OCI-LY1 (cell line): ENCODE measurements around the gene IPO13.

Experiments used
- H2AFZ ChIP-seq: fragments of 200-600 bp; sonication (generic), shearing (Covaris generic); 2 replicates; pipeline ENCODE4 v1.6.0; 2014; ENCODE audit warnings: antibody characterized with exemption, mild to moderate bottlenecking, low read length
- H3F3A ChIP-seq: fragments of 200-600 bp; sonication (generic), shearing (Covaris generic); 2 replicates; pipeline ENCODE4 v1.6.0; 2014; ENCODE audit warnings: mild to moderate bottlenecking, antibody characterized with exemption, low read length, moderate library complexity; ENCODE audit not compliant: insufficient read depth
- H3K27ac ChIP-seq: fragments of 200-600 bp; sonication (generic); 2 replicates; pipeline ENCODE4 v1.5.1; 2014; ENCODE audit warnings: low read length, mixed run types, mild to moderate bottlenecking, low read depth; ENCODE audit not compliant: poor library complexity, severe bottlenecking
- H3K27me3 ChIP-seq: fragments of 200-600 bp; sonication (generic); 2 replicates; pipeline ENCODE4 v1.6.0; 2014; ENCODE audit warnings: antibody characterized with exemption, mild to moderate bottlenecking, low read length, moderate library complexity; ENCODE audit not compliant: insufficient read depth
- H3K36me3 ChIP-seq: fragments of 200-600 bp; sonication (generic); 2 replicates; pipeline ENCODE4 v1.6.1; 2014; ENCODE audit warnings: mild to moderate bottlenecking, antibody characterized with exemption, low read length, moderate library complexity, mixed read lengths; ENCODE audit not compliant: insufficient read depth
- H3K4me1 ChIP-seq: fragments of 200-600 bp; sonication (generic); 2 replicates; pipeline ENCODE4 v1.5.1; 2014; ENCODE audit warnings: mild to moderate bottlenecking, low read length, moderate library complexity; ENCODE audit not compliant: insufficient read depth, severe bottlenecking
- H3K4me2 ChIP-seq: fragments of 200-600 bp; sonication (generic), shearing (Covaris generic); 2 replicates; pipeline ENCODE4 v1.6.1; 2014; ENCODE audit warnings: low read length
- H3K4me3 ChIP-seq: fragments of 200-600 bp; sonication (generic); 2 replicates; pipeline ENCODE4 v1.5.1; 2014; ENCODE audit warnings: low read length, low read depth, mild to moderate bottlenecking, mixed read lengths; ENCODE audit not compliant: poor library complexity, severe bottlenecking
- H3K79me2 ChIP-seq: fragments of 200-600 bp; shearing (Covaris generic); 2 replicates; pipeline ENCODE4 v1.6.1; 2016; ENCODE audit warnings: mixed run types, low read length, mixed read lengths; ENCODE audit not compliant: insufficient read depth
- H3K9ac ChIP-seq: fragments of 200-600 bp; sonication (generic), shearing (Covaris generic); 2 replicates; pipeline ENCODE4 v1.6.1; 2014; ENCODE audit warnings: mild to moderate bottlenecking, low read length, mixed read lengths
- H3K9me2 ChIP-seq: fragments of 200-600 bp; sonication (generic), shearing (Covaris generic); 2 replicates; pipeline ENCODE4 v1.6.1; 2014; ENCODE audit warnings: low read depth, mild to moderate bottlenecking, low read length, mixed read lengths
- H3K9me3 ChIP-seq: fragments of 200-600 bp; shearing (Covaris generic); 2 replicates; pipeline ENCODE4 v1.6.1; 2014; ENCODE audit warnings: low read length, mixed read lengths
- H4K20me1 ChIP-seq: fragments of 200-600 bp; sonication (generic), shearing (Covaris generic); 2 replicates; pipeline ENCODE4 v1.6.0; 2016; ENCODE audit warnings: mild to moderate bottlenecking, low read length; ENCODE audit not compliant: insufficient read depth
- EZH2 ChIP-seq: fragments of 200-600 bp; sonication (generic), shearing (Covaris generic); IDR thresholded peaks from 2 replicates; pipeline ENCODE4 v1.8.0; 2017; ENCODE audit warnings: borderline replicate concordance, mixed run types, mild to moderate bottlenecking, antibody characterized with exemption, low read length, moderate library complexity, mixed read lengths
- TF ChIP-seq, protein P1 (sequence below): fragments of 200-600 bp; sonication (generic), shearing (Covaris generic); IDR thresholded peaks from 2 replicates; pipeline ENCODE4 v1.5.1; 2017; ENCODE audit warnings: mild to moderate bottlenecking, antibody characterized with exemption, low read length, moderate library complexity, mixed read lengths

The IPO13 gene

DNA sequence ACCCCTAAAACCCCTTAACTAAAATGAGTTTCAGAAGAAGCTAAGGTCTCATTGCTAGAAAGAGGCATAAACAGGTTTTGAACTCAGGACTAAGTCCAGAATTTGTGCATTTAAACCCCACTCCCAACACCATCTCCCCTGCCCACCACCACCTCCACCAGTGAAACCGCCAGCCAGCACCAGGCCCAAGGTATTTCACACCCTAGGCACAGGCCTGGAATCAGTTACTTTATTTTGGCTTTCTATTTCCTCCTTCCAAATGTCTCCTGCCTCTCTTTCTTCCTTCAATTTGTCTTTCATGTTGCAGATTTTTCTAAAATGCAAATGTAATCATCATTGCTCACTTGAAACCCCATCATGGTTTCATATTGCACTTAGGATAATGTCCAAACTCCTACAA, 1.9 kb upstream of the IPO13 start:
- peaks cover 31% of the 10 kb centered on the region for H3K4me1 ChIP-seq
- no peak overlapping the region for H2AFZ ChIP-seq
- H3K9ac ChIP-seq: no peak overlapping the region
- no peaks in the 10 kb centered on the region for H3K9me2 ChIP-seq
- H4K20me1 ChIP-seq: no peaks in the 10 kb centered on the region
- no peaks in the 10 kb centered on the region for H3K79me2 ChIP-seq
- no peaks in the 10 kb centered on the region for H3K9me3 ChIP-seq
- H3K36me3 ChIP-seq: 0 out of 2 replicates have a peak, but pooled peaks cover 3% of the 10 kb centered on the region
- H3K27ac ChIP-seq: no peak overlapping the region
- H3F3A ChIP-seq: no peaks in the 10 kb centered on the region
- no peaks in the 10 kb centered on the region for H3K27me3 ChIP-seq
- H3K4me3 ChIP-seq: no peak overlapping the region
- no peak for TF ChIP-seq EZH2
- TF ChIP-seq, protein P1, sequence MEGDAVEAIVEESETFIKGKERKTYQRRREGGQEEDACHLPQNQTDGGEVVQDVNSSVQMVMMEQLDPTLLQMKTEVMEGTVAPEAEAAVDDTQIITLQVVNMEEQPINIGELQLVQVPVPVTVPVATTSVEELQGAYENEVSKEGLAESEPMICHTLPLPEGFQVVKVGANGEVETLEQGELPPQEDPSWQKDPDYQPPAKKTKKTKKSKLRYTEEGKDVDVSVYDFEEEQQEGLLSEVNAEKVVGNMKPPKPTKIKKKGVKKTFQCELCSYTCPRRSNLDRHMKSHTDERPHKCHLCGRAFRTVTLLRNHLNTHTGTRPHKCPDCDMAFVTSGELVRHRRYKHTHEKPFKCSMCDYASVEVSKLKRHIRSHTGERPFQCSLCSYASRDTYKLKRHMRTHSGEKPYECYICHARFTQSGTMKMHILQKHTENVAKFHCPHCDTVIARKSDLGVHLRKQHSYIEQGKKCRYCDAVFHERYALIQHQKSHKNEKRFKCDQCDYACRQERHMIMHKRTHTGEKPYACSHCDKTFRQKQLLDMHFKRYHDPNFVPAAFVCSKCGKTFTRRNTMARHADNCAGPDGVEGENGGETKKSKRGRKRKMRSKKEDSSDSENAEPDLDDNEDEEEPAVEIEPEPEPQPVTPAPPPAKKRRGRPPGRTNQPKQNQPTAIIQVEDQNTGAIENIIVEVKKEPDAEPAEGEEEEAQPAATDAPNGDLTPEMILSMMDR: no peak
- peak overlapping the region; percentile 14; the same call in 1 of the 2 replicates for H3K4me2 ChIP-seq

DNA sequence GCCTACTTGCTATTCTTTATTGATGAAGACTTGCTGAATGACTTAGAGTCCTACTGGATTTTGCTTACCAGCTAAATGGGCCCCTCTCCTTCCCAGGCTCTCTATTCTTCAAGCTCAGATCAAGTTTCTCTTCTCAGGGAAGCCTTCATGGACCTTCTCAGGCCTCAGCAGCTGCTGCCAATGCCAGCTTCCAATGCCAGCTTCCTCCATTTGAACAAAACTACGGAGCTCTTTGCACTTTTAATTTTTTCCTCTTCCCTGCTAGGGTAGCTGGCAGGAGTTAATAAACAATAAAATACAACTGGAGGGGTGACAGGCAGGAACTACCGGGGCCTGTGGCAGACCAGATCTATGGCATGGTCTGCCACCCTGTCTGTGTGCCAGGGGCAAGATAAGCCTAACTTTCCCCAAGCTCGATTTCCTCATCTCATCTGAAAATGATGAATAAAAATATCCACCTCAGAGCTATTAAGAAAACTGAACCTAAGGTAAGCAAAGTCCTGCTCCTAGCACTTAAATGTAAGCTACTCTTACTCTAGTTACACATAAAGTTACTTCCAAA, 995 bp upstream of the IPO13 start:
- Histone ChIP-seq H3K4me3 (peak overlapping the region; percentile 85), H3K9me2 (no peaks in the 10 kb centered on the region), H3K27ac (no peak overlapping the region), H2AFZ (peak overlapping the region; percentile 61; the same call in 1 of the 2 replicates), H3K4me1 (peaks cover 31% of the 10 kb centered on the region), H3K27me3 (no peaks in the 10 kb centered on the region), H3F3A (no peaks in the 10 kb centered on the region), H3K4me2 (peak overlapping the region; percentile 82), H3K9ac (peak overlapping the region; percentile 90), H3K79me2 (no peaks in the 10 kb centered on the region), H3K36me3 (peaks cover 11% of the 10 kb centered on the region; the same call in 1 of the 2 replicates), H4K20me1 (no peaks in the 10 kb centered on the region), H3K9me3 (no peaks in the 10 kb centered on the region)
- TF ChIP-seq, protein P1: no peak
- no peak for TF ChIP-seq EZH2

- H3K4me1 ChIP-seq: peaks cover 31% of the 10 kb centered on the region
- peak overlapping the region; percentile 85 for H3K4me3 ChIP-seq
- TF ChIP-seq, protein P1: no peak
- TF ChIP-seq EZH2: no peak
- no peaks in the 10 kb centered on the region for H3F3A ChIP-seq
- no peak overlapping the region for H2AFZ ChIP-seq
- no peaks in the 10 kb centered on the region for H3K9me3 ChIP-seq
- H3K9me2 ChIP-seq: no peaks in the 10 kb centered on the region
- peak overlapping the region; percentile 90 for H3K9ac ChIP-seq
- no peaks in the 10 kb centered on the region for H4K20me1 ChIP-seq
- H3K4me2 ChIP-seq: peak overlapping the region; percentile 82
- H3K79me2 ChIP-seq: no peaks in the 10 kb centered on the region
- H3K27me3 ChIP-seq: no peaks in the 10 kb centered on the region
- H3K36me3 ChIP-seq: peaks cover 11% of the 10 kb centered on the region; the same call in 1 of the 2 replicates
- peak overlapping the region; percentile 71 for H3K27ac ChIP-seq
Measured at GRCh38 chr1:43947061-43947873, 517 bp downstream of the IPO13 start.
